Activated CD4-positive, alpha-beta T cell treated with anti-CD3 and anti-CD28 coated beads, Interleukin-2, amount 50 U/mL, for 4 hours (primary cell): ENCODE data around the gene KRT4.
"Not testable (repeated sequence)": the region's sequence is repeated elsewhere in the genome, so short reads cannot be mapped to it uniquely, and the experiment has no call there.

Source experiments
- DNase-seq, 2 experiments: peaks; one replicate each; pipeline ENCODE4 v3.0.0-alpha.2; 2020

Gene KRT4

DNA sequence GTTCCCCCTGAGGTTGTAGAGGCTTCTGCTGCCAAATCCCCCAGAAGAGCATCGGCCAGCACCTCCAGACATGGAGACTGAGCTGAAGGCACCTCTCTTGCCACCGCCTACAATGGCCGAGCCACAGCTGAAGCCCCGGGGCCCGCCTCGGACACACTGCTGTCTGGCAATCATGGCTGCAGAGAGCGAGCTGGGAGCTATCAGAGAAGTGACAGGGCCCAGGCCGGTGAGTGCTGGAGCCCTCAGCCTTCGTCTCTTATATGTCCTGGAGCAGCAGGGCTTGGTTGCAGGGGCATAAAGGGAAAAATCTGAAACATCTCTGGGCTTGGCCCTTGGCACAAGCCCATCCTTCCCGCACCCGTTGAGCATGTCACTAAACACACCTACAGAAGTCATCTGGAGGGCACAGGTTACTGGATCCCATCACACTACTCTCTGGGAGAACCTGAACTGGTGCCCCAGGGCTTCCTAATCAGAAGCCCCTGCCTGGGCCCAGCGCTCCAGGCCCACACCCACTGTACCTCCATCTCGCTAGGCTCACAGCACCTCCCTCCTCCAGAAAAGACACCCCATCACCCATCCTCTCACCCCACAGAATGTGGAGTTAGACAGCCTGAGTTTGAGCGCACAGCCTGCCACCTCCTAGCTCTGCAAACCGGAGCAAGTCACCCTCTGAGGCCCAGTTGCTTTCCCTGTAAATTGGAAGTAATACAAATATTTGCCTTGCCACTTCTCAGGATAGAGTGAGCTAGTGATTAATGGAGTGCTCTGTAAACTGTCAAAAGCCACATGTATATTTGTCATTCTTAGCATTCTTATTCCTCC is at the start of gene KRT4:
KRT4 (minus strand) TSS at position 232 of the 825 bp plus-strand sequence; CDS start at position 174, 58 bp downstream.
- DNase-seq: no peak

DNA sequence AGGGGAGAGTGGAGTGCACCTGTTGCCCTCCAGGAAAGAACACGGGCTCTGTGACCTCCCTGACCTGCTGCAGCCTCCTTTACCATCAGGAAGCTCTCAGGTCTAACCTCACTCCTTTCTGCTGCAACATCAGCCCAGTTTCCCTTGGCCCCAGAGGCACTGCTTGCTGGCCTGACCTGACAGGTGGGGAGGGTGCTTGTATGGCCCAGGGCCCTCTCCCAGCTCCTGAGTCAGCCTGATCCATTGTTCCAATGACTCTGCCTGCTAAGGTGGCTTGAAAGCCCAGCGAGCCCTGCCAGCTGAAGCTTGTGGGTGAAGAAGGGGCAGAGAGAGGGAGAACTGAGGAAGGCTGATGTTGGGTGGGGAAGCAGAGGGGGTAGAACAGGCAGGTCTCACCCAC is 48.1 kb upstream of the KRT4 start:
- DNase-seq: no peak

DNA sequence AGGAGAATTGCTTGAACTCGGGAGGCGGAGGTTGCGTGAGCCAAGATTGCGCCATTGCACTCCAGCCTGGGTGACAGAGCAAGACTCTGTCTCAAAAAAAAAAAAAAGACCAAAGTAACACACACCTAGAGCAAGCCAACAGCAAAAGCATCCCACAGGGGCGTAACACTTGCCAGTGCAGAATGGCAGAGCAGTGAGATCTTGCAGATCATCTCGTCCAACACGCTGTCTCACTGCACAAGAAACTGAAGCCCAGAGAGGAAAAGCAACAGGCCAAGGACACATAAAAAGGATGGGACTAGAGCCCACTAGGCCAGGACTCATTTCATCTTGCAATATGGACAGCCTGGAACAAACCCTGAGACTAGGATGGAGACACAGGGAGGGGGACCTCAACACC is 47.6 kb upstream of the KRT4 start:
- DNase-seq: no peak

DNA sequence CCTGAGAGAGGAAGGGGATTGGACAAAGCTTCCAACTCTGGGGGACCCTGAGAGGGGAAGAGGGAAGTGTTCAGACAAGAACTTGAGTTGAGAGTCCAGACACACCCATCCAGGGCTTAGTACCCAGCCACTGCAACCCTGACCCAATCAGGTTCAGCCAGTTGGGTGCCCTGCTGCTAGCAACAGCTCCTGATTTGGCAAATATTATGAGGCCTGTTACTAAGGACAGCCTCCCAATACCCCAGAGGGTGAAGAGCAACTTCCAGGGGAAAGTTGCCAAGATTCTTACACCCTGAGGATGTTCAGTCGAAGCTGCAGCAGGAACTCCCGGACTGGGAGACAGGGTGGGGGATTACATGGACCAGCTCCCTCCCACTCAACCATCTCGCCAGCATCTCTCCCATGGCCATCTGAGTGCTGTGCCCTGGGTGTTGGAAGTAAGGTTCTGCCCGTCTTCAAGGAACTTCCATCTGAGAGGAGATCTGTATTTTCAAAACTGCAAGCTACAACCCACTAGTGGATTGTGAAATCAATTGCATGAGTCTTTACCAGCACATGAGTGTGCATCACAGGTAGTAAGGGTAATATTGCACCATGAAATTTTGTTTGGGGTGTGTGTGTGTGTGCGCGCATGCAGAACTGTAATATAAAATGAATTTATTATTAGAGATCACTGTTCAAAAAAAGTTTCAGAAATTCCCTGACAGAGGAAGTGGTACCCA is 46.3 kb upstream of the KRT4 start:
- DNase-seq: no peak

DNA sequence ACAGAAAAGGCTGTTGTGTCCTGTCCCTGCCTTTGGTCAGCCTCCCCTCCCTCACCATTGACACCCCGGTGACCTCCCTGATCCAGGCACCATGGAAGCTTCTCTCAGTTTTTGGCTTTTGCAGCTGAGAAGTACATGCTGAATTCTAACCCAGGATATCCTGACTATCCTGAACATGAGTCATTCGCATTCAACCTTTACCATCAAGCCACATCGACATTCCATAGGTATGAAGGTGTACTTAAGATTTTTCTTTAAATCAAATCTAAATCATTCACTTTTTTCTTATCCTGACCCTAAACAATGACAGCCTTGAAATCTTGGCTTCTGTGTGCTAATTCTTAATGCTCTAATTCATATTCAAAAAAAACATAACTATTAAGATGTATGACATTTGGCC is 43.6 kb upstream of the KRT4 start:
- DNase-seq: no peak

DNA sequence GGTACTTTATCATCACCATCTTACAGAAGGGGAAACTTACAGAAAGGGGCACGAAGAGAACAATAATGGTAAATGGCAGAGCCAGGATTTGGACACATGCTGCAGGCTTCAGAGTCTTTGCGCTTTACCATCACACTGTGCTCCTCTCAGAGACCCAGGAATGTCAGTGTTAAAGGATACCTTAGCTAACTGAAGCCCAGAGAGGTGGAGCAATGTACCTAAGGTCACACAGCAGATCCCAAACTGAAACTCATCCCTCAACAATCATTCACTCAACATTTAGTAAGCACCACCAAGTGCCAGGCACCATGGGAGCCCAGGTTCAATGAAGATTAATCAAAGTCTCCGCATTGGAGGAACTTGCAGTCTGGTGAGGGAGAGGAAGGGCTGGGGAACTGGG is 42.9 kb upstream of the KRT4 start:
- no peak for DNase-seq

DNA sequence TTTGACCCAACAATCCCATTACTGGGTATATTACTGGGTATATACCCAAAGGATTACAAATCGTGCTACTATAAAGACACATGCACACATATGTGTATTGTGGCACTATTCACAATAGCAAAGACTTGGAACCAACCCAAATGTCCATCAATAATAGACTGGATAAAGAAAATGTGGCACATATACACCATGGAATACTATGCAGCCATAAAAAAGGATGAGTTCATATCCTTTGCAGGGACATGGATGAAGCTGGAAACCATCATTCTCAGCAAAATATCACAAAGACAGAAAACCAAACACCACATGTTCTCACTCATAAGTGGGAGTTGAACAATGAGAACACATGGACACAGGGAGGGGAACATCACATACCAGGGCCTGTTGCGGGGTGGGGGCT is 42.2 kb upstream of the KRT4 start:
- DNase-seq: not testable (repeated sequence)

DNA sequence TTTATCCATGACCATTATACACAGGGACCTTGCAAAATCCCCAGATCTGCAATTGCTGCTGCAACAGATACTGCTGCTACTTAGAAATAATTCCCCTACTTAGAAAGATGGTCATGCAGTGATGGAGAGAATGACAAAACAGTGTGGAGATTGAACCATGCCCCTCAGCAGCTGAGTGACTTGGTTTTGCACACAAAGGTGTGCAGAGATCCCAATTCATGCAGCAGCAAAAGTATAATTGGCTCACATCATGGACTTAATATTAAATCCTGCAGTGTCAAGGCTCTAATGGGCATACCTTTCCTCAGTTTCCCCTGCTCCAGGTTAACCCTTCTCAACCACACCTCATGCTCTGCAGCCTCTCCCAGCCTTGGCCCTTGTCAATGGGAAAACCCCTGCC is 37.9 kb upstream of the KRT4 start:
- DNase-seq: no peak

DNA sequence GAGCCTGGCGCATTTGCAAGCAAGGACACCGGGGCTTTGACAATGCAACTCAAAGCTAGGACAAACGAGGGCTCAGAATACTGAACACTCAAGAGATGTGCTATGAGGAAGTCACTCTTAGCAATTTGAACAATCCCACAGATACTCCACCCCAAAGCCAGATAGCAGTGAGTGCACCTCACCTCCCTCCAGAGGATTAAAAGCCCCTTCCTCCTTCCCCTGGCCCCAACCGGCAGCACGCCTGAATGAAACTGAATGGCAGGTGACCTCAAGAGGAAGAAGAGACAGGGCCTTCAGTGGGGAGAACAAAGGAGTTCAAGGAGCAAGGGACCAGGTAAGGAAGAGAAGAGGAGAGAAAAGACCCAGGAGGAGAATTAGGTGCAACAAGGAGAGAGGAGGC is 36.8 kb upstream of the KRT4 start:
- no peak for DNase-seq

DNA sequence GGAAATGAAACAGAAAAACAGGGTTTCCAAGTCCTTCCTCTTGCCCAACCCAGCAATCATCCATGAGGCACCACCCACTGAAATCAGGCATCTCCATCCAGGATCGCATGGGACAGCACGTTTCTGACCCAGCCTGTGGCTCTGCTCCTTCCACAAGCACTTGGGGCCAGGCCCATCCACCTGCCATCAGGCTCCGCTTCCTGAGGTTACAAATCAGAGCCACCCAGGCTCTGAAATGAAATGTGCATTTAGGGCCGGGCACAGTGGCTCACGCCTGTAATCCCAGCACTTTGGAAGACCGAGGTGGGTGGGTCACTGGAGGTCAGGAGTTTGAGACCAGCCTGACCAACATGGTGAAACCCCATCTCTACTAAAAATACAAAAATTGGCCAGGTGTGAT is 35.6 kb upstream of the KRT4 start:
- no peak for DNase-seq

DNA sequence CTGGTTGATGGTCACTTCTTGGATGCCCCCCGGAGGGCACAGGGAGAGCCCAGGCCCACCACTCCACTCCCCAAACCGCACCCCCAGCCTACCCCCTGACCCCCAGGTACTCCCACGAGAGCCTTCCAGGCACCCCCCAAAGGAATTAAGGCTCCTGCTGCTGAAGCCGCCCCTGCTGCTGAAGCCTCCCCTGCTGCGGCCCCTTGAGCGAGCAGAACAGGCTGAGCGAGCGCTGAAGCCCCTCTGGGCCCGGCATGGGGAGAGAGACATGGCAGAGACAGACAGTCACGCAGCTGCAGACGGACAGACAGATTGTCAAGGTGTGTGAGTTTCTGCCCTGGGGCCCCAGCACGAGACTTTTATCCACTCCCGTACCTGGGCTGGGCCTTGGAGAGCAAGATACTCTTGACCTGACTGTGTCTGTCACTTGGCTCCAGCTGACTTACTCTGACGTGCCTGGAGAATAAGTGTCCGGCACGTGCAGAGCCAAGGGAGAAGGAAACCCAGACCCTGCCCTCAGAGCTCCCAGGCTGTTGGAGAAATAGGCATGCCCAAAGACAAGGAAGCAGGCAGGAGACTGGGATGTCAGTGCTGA is 34.8 kb upstream of the KRT4 start, which contains the start of gene KRT78:
KRT78 (minus strand) TSS at position 334 of the 595 bp plus-strand sequence; CDS start at position 270, 64 bp downstream.
- no peak for DNase-seq

DNA sequence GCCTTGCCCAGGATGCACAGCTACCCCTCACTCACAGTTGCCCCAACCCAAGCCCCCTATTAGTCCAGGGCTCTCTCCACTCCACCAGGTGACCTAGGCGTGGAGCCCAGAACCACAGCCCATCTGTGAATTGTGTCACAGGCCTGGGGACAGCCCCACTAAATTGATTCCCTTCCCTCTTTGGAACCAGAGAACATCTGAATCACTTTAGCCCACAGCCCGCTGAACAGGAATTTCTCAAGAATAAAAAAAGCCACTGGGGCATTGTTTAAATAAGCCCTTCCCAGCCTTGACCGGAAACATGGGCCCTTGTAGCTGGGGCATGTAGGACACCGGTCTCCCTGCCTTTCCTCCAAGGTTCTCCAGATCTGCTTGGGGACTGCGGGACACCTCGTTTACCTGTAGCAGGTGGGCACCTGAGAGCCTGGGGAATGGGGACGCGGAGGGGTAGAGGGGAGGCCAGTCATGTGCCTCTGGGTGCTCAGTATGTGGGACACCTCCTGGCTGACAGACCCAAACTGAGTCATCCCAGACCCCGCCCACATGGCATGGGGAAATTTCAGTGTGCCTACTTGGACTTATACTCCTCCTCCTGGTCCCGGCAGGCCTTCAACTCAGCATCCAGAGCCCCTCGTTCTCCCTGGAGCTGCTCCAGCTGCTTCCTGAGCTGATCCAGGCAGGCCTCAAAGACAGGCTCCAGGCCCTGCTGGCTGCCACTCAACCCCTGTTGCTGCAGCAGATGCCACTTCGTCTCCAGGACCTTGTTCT is 33.6 kb upstream of the KRT4 start:
- DNase-seq: no peak

DNA sequence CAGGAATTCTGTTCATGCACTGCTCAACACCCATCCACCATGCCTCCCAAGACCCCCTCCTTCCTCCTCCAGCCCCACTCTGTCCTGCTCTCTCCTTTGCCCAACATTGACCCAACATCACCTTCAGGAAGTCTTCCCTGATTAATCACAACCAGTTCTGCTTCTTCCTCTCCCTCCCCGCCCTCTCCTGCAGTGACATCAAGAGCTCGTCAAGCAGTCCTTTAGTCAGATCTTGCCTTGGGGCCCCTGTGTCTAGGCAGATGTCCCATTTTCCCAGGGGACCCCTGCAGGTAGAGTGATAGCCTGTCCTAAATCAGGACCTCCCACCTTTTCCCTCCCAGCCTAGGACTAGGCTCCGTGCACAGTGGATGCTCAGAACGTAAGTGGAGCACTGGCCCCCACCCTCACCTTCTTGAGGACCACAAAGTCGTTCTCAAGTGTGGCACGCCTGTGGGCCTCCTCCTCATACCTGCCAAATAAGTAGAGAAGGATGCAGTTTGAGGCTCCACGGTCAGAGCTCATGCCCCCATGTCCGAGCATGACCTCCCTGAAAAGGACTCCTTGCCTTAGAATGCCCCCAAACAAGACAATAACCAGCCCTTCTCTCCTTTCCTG is 32.5 kb upstream of the KRT4 start:
- DNase-seq: no peak

DNA sequence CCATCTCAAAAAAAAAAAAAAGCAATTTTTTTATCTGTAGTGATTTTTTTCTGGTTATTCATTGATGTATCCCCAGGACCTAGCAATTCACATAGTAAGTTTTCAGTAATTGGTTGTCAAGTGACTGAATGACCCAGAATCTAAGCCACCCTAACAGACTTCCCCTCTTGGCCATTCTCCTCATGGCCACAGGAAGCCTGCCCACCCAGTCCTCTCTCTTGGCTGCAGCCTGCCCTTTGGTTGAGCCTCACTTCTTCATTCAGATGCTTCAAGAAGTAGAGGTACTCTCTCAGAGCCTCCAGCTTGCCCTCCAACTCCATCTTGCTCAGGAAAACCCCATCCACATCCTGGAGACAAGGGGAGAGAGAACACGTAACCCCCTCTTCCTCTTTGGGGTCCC is 32.0 kb upstream of the KRT4 start:
- no peak for DNase-seq

DNA sequence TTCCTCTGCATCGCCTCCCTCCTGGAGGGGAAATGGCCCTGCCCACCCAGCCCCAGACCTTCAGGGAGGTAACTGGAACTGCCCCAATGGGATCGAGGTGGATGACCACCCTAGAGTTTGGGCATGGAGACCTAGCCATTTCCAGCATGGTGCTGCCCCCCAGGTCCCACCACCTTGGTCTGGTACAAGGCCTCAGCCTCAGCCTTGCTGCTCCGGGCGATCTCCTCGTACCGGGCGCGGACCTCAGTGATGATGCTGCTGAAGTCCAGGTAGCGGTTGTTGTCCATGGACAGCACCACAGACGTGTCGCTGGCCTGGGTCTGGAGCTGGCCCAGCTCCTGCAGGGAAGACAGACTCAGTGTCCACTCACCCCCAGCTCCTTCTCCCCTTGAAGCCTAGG is 30.5 kb upstream of the KRT4 start:
- DNase-seq: no peak

DNA sequence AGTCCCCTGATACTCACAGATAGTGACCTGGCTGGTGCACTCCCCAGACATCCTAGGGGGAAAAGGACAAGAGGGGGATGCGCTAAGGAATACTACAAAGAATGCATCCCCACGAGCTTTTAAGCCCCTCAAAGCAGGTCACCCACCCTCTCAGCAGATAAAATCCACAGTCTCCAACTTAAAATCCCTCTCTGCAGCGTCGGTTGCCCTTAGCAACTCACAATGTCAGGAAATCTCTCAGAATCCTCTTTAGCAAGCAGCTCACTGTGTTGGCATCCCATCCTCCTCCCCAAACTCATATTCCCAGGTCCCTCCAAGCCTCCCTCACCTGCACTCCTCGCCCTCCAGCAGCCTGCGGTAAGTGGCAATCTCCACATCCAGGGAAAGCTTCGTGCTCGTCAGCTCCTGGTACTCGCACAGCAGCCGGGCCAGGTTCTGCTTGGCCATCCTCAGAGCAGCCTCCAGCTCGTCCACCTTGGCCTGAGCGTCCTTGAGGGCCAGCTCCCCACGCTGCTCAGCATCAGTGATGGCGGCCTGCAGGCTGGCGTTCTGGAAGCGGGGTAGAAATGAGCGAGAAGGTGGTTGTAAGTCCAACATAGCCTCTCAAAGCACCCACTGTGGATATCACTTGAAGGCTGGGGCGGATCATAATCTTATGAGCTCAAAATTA is 25.7 kb upstream of the KRT4 start:
- DNase-seq: no peak

DNA sequence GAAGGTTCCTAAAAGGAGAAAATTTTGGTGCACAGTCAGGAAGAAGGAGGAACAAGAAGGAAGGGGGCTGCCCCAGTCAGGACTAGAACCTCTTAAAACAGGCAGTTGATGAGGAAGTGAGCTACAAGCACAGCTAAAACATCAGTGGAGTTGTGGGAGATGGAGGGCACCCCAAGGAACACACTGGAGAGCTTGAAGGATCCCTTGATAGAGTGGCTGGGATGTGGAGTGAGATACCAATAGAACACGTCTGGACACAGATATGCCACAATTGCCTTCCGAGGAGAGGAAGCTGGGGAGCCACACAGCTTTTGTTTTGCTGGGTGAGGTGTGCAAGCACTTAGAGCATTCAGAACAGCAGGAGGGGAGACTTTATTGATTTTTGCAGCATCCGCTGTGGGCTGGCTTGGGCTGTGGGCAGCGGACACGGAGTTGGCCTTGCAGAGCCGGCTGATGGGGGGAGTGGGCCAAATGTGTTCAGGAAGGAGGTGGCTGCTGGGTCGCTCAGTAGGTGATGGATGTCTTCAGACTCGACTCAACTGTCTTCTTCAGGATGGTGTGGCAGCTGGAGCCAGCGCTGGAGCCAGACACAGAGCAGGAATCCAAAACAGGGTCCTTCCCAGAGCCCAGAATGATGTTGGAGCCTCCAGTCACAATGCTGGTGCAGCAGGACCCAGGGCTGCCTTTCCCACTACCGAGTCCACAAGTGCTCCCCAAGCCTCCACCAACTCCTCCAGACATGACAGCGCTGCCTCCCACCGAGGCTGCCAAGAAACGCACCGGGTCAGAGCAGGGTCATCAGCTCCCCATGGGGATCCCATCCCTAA is 24.9 kb upstream of the KRT4 start:
- DNase-seq: no peak

DNA sequence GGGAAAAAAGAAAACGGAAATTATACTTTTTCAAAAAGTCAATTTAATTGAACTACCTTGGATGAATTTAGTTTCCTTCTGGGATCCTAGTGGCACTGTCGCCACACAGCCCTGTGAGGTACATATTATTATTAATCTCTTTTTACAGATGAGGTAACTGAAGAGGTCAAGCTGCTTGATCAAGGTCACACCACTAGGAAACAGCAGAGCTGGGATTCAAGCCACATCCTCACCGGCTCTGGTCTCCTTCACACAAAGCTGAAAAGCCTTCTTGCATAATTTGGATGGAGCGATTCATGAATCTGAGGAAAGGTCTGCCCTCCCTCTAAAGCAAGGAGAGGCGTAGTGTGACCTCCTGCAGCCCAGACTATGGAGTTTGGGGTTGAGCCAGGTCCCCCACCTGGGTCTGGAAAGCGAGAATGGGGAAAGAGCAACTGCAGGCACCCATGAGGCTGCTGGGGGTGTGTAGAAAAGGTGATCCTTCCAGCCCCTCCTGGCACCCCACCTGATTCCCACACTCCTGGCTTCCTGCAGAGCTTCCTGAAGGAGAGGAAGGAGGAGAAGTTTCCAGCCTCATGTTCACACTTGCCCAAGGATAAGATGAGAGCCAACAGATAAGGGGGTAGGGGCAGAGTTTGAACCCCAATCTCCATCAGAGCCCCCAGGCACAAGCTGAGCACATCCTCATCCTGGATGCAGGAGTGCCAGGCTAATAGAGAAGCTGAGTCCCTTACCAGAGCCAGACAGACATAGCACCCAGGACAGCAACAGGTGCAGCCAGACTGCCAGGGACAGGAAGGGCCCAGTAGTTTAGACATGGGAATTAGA is 24.1 kb upstream of the KRT4 start:
- no peak for DNase-seq

DNA sequence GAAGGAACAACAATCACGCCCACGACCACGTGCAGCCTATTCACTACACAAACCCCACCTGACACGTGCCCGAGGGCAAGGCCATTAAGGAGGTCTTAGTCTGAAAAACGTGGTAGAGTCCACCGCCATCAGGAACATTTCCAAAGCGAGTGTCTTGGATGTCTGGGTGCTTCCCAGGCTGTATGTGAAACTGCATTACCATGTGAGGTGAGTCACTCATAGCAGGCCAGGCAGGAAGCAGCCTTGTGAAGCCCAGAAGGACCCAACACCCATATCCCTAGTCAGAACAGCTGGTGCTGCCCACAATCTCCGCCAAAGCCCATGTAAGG is 23.5 kb upstream of the KRT4 start:
- DNase-seq: no peak
